NCI-H2227 (cell line): ENCODE measurements around the gene TMEM30A.

ENCODE experiments used
- DNase-seq: peaks from one replicate; lab custom pipeline; 2025; ENCODE audit not compliant: unreplicated experiment; lab: John Stamatoyannopoulos, UW

TMEM30A gene

GRCh38 chr6:75284632-75285282 lies at the start of gene TMEM30A:
TMEM30A (minus strand) TSS chr6:75284792; CDS start chr6:75284638, 154 bp downstream.
- peak; percentile 95 for DNase-seq

GRCh38 chr6:75333676-75334200 lies 49.1 kb upstream of the TMEM30A start:
- no peak for DNase-seq

- DNase-seq: no peak
These were observed 46.6 kb upstream of the TMEM30A start for GRCh38 chr6:75331151-75331550.

GRCh38 chr6:75329703-75330102 lies 45.1 kb upstream of the TMEM30A start:
- no peak for DNase-seq

GRCh38 chr6:75327807-75328206 lies 43.2 kb upstream of the TMEM30A start:
- DNase-seq: no peak

DNA sequence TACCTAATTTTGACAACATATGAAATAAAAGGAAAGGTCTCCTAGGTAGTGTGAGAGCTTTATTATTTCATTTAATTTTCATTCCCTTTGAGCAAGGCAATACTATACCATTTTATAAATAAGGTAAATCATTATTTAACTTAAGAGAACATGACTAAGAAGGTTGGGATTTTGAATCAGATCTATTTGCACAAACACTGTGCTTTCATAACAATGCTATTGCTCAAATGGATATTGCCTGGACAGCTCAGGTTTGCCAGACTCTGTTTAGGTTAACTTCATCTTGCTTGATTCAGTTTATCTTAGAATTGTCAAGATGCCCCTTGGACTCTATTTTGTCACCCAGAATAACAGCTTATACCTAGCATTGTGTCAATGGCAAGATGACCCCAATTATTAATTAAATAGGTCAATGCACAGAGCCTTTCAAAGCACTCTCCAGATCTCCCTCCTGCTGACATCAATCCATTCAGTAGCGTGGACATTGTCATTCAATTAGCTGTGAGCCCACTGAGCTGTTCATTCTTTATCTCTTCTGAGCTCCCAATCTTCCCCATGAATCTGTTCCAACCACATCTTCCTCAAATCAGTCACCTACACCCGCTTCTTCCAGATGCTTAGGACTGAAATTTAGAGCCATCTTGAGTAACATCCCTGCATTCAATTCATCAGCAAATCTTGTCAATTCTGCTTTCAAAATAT lies 42.1 kb upstream of the TMEM30A start:
- no peak for DNase-seq

DNA sequence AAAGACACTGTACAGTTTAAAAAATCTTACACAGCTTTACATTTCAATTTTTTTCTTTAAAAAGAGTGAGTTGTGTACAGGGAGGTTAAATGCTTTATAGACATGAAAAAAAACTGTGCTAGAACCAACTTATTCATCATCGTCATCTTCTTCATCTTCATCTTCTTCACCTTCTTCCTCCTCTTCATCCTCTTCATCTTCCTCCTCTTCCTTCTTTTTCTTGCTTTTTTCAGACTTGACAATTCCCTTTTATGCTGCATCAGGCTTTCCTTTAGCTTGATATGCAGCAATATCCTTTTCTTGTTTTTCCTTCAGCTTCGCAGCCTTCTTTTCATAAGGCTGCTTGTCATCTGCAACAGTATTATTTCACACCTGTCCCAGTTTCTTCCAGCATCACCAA lies 34.3 kb upstream of the TMEM30A start:
- DNase-seq: no peak

- no peak for DNase-seq
These were observed 33.1 kb upstream of the TMEM30A start for GRCh38 chr6:75317503-75318206.

DNA sequence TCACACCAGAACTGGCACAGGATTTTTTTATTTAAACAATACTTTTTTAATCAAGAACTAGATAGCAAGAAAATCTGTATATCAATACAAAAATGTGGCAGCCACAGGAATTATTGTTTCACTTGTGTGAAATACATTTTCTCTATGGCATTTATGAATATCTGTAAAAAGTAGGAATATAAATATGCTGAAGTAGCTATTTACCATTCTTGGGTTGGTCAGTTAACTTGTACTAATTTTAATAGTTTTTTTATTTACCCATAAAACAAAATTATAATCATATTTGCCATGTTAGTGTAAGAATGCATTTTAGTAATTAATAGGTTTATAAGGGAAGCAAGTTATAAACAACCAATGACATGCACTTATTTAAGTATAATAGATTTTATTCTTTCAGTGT lies 31.4 kb upstream of the TMEM30A start:
- DNase-seq: no peak

- no peak for DNase-seq
These were observed 23.8 kb upstream of the TMEM30A start for GRCh38 chr6:75308250-75308988.

- DNase-seq: no peak
These were observed 22.9 kb upstream of the TMEM30A start for GRCh38 chr6:75307364-75308004.

GRCh38 chr6:75306064-75306463 lies 21.5 kb upstream of the TMEM30A start:
- no peak for DNase-seq

DNA sequence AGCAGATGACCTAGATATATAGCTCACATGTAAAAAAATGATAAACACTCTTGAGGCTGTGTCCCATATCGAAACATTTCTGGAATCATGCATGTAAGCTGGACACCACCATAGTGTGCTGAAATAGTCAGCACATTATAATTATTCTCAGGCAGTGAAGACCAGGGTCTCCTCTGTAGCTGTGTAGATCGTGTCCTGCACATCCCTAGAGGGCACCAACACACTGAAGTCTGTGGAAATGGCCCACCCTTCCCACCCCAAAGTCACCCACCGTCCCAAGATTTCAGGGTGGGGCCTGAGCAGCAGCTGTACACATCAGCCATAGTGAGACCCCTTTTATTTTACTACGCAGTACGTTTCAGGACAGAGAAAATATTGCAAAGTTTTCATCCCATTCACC lies 21.0 kb upstream of the TMEM30A start:
- DNase-seq: no peak

DNA sequence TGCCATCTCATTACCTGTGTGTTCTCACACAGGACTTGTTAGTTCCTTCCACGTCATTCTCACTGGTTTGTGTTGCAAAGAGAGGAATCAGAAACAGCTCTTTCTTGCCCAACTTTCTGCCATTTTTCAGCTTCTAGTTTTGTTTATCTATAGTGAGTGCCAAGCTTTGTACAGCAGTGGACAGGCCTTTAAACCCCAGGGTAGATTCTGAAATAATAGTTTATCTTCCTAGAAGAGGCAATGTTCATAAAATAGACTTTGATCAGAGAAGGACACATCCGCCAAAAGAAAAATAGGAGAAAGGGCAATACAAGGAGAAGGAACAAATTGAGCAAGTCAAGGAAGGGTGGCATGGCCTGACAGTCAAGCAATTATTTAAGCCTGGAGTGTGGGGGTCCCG lies 17.7 kb upstream of the TMEM30A start:
- no peak for DNase-seq

GRCh38 chr6:75301537-75301936 lies 16.9 kb upstream of the TMEM30A start:
- no peak for DNase-seq

- no peak for DNase-seq
These were observed 16.5 kb upstream of the TMEM30A start for GRCh38 chr6:75301088-75301487.

DNA sequence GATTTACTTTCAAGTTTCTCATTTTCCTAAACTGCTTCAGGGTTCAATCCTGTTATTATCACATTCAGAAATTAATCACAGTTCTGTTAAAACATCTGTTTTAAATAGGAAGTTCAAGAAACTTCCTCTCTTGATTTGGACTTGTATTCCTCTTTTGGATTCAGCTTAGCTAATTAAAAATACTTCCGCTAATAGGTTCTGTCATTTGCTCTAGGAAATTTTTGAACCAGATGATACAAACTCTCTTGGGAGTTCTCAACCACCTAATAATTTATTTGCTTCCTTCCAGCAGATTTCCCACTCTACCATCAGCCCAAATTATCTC lies 15.9 kb upstream of the TMEM30A start:
- no peak for DNase-seq

- no peak for DNase-seq
These were observed 15.4 kb upstream of the TMEM30A start for GRCh38 chr6:75299801-75300530.

- peak; percentile 53 for DNase-seq
These were observed 12.5 kb upstream of the TMEM30A start for GRCh38 chr6:75296811-75297779.
